NCI-H2081 treated with DMSO at 0.1 percent for 48 hours (cell line): ENCODE measurements around the gene CNTNAP2.

ENCODE experiments used
- DNase-seq: peaks from one replicate; lab custom pipeline; 2025; lab: John Stamatoyannopoulos, UW

The CNTNAP2 gene

GRCh38 chr7:147405621-147406020, 1289.0 kb downstream of the CNTNAP2 start:
- no peak for DNase-seq

GRCh38 chr7:147406521-147407135, 1290.0 kb downstream of the CNTNAP2 start:
- no peak for DNase-seq

- no peak for DNase-seq
Measured at GRCh38 chr7:147411096-147411495, 1294.5 kb downstream of the CNTNAP2 start.

- no peak for DNase-seq
Measured at GRCh38 chr7:147412109-147412508, 1295.5 kb downstream of the CNTNAP2 start.

GRCh38 chr7:147412782-147413556, 1296.4 kb downstream of the CNTNAP2 start:
- no peak for DNase-seq

- DNase-seq: no peak
Measured at GRCh38 chr7:147413557-147413870, 1296.9 kb downstream of the CNTNAP2 start.

GRCh38 chr7:147415991-147416390, 1299.4 kb downstream of the CNTNAP2 start:
- DNase-seq: no peak

GRCh38 chr7:147418966-147419365, 1302.4 kb downstream of the CNTNAP2 start:
- no peak for DNase-seq

- no peak for DNase-seq
Measured at GRCh38 chr7:147423875-147424274, 1307.3 kb downstream of the CNTNAP2 start.

- no peak for DNase-seq
Measured at GRCh38 chr7:147428075-147428474, 1311.5 kb downstream of the CNTNAP2 start.

- no peak for DNase-seq
Measured at GRCh38 chr7:147429961-147430360, 1313.4 kb downstream of the CNTNAP2 start.

GRCh38 chr7:147432079-147432478, 1315.5 kb downstream of the CNTNAP2 start:
- DNase-seq: no peak

GRCh38 chr7:147432576-147432975, 1316.0 kb downstream of the CNTNAP2 start:
- DNase-seq: no peak

GRCh38 chr7:147436718-147437117, 1320.1 kb downstream of the CNTNAP2 start:
- no peak for DNase-seq

- DNase-seq: no peak
Measured at GRCh38 chr7:147438216-147438615, 1321.6 kb downstream of the CNTNAP2 start.

GRCh38 chr7:147443942-147444341, 1327.3 kb downstream of the CNTNAP2 start:
- DNase-seq: no peak

- DNase-seq: no peak
Measured at GRCh38 chr7:147452816-147453215, 1336.2 kb downstream of the CNTNAP2 start.

- no peak for DNase-seq
Measured at GRCh38 chr7:147465223-147465622, 1348.6 kb downstream of the CNTNAP2 start.

GRCh38 chr7:147472556-147472955, 1356.0 kb downstream of the CNTNAP2 start:
- no peak for DNase-seq

GRCh38 chr7:147474862-147475261, 1358.3 kb downstream of the CNTNAP2 start:
- DNase-seq: no peak

- no peak for DNase-seq
Measured at GRCh38 chr7:147477526-147477925, 1360.9 kb downstream of the CNTNAP2 start.

GRCh38 chr7:147478796-147479195, 1362.2 kb downstream of the CNTNAP2 start:
- no peak for DNase-seq

GRCh38 chr7:147483634-147484292, 1367.2 kb downstream of the CNTNAP2 start:
- no peak for DNase-seq
